Medulla oblongata (tissue), 1 donor: ENCODE data around the gene TSACC.
"Not testable (repeated sequence)": the region's sequence is repeated elsewhere in the genome, so short reads cannot be mapped to it uniquely, and the experiment has no call there.

Source experiments
- DNase-seq: peaks from one replicate; pipeline ENCODE4 v3.0.0-alpha.2; 2015; ENCODE audit errors: extremely low spot score

TSACC gene

GRCh38 chr1:156338180-156338976 lies at the start of gene TSACC, which contains the start of gene CCT3:
Gene TSACC, plus strand, starts transcription at chr1:156338526. Its CDS starts 1,232 bp downstream, at chr1:156339758.
Gene CCT3, minus strand, starts transcription at chr1:156338292. Its CDS starts 108 bp downstream, at chr1:156338184.
- peak; percentile 100 for DNase-seq

DNA sequence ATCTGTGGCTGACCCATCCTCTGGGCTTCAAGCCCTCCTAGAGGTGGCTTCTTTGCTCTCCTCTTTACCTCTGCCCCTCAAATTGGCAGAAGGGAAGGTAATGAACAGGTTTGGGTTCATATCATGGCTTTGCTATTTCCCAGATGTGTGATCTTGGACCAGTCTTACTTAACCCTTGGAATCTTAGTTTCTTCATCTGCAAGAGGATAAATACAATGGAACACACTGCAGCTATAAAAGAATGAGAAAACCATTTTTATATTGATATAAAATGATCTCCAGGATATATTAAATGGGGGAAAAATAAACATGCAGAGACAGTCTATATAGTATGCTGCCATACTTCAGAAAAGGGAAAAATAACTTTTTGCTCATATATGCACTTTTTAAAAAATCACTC lies 48.5 kb upstream of the TSACC start:
- DNase-seq = no peak

DNA sequence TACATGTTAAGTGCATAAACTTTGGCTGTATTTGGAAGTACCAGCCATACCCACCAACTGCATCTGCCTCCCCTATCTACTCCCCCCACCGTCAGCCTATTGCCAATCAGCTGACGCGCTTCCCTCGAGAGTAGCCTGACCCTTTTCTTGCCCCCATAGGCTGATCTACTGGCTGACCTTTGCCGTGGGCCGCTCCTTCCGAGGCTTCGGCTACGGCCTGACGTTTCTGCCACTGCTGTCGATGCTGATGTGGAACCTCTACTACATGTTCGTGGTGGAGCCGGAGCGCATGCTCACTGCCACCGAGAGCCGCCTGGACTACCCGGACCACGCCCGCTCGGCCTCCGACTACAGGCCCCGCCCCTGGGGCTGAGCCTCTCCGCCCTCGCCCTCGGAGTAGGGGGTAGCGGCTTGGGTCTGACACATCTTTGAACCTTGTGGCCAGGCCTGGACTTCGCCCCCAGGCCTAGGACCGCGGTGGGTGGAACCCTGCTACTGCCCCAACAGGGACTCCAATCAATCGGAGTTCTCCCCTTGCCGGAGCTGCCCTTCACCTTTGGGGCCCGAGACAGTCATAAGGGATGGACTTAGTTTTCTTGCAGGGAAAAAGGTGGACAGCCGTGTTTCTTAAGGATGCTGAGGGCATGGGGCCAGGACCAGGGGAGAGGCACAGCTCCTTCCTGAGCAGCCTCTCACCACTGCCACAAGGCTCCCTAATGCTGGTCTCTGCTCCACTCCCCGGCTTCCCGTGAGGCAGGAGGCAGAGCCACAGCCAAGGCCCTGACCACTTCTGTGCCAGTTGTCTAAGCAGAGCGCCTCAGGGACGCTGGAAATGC lies 46.9 kb upstream of the TSACC start:
- DNase-seq = peak; percentile 86

DNA sequence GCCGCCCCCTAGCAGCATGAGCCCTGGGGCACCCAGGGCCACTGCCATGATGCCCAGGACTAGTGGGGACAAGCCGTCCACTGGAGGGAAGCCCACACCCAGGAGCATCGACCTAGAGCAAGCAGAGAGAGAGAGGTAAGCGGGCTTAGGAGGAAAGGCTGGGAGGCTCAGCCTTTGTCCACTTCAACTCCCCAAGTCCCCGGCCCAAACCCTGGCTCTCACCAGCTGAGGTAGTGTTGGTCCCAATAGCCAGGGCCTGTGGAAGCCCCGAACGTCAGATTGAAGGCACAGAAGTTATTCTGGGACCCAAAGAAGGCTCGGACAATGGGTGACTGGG lies 45.3 kb upstream of the TSACC start:
- DNase-seq = no peak

DNA sequence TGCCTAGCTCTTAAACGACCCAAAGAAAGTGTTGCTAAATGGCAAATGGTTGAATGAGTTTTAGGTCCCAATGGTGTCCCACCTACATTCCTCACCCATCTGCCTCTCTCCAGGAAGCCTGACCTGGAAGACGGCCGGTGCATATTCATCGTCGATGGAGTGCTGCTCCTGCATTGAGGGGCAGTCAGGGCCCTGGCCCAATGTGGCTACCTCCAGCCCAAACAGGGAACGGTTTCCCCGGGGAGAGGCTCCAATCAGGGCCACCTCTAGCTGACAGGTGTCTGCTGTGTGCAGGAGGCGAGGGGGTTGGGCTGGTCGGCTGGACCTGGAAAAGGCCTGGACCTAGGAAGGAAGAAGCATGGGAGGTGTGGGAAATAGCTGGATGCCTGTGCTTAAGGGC lies 44.4 kb upstream of the TSACC start:
- no peak for DNase-seq

DNA sequence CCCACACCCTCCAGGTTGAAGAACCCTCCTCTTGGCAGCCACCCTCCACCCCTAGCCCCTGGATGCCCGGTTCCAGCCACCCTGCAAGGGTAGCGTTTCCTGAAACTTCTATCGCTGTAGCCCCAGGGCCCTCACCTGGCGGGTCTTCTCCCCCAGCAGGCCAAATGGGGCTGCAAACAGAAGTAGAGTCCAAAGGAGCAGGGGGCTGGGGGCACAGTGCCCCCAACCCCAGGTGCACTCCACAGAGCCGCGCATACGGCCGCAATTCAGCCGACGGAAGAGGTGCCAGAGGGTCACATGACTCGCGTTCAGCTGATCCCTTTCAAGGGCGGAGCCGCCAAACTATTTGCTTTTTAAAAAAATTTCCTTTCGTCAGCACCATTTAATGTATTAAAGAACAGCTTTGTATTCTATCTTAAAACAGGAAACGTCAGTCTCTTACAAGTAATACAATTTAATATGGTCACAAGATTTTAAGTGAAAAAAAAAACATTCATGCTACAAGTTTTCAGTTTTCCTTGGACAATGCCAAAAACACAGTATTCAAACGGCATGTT lies 42.9 kb upstream of the TSACC start, which contains the start of gene GLMP:
Gene GLMP (minus strand): TSS at position 289 of the 557 bp plus-strand sequence. CDS start 34 bp downstream, at position 255.
- DNase-seq = peak; percentile 81

DNA sequence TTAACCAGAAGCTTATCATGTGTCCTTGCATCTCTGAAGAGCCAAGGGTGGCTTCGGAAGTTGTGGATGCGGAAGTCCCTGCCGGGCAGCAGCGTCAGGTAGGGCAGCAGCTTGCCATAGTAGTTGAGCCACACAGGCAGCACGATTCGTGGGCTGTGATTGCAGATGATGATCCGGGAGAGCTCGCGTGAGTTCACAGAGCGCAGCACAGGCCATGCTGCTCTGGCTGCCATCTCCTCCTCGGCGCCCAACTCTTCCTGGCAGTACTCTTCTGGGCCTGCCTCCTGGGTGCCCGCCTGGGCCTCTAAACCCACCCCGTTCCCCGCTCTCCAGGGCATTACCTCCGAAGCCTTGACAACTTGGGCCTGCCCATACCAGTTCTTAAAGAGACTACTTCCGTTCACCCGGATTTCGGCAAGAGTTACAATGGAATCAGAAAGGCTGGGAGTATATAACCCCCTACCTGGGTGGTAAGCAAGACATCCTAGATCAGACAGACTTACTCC lies 39.4 kb upstream of the TSACC start, which contains the start of gene VHLL:
Gene VHLL (minus strand): TSS at position 456 of the 506 bp plus-strand sequence. CDS start 118 bp downstream, at position 338.
- DNase-seq = no peak

DNA sequence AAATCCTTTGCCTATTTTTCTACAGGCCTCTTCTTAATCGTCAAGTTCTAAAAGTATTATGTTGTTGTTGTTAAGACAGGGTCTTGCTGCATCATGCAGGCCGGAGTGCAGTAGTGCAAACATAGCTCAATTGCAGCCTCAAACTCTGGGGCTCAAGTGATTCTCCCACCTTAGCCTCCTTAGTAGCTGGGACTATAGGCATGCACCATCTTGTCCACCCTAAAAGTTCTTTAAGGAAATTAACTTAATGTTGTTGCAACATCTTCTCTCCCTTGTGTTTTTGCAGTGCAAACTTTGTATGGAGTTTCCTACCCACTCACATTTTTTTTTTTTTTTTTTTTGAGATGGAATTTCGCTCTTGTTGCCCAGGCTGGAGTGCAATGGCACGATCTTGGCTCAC lies 35.1 kb upstream of the TSACC start:
- DNase-seq = no peak

DNA sequence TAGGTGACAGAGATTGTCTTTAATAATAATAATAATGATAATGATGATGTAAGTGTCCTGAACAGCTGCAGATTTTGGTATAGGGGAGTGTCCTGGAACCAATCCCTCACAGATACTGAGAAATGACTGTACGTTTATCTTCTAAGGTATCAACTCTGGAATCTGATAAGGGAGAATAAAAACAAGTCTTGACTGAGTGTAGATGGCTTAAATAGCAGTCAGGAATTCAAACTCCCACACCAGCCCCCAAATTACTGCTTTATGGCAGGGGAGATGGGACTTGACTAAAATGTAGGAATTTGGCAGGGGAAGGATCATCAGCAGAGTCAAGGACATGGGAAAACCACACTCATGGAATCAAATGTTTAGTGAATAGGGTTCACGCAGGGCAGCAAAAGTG lies 33.1 kb upstream of the TSACC start:
- no peak for DNase-seq

DNA sequence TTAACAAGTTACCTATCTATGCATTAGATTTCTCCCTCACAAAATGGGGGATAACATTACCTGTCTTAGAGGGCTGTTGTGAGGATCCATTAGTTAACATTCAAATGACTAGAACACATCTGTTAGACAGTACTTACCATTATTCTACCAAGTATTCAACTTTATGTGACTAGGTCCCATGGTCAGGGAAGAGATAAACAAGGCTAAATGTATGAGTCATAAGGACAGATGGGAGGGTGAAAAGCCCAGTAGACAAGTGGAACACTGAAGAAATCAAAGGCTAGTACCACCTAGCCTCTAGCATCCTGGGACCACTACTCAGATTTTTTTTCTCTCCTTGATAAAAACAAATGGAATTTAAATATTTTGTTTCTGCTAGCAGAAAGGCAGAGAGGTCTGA lies 30.2 kb upstream of the TSACC start:
- no peak for DNase-seq

- DNase-seq = no peak
Observed at GRCh38 chr1:156310962-156311361, 27.4 kb upstream of the TSACC start.

- no peak for DNase-seq
Observed at GRCh38 chr1:156316909-156317308, 21.4 kb upstream of the TSACC start.

DNA sequence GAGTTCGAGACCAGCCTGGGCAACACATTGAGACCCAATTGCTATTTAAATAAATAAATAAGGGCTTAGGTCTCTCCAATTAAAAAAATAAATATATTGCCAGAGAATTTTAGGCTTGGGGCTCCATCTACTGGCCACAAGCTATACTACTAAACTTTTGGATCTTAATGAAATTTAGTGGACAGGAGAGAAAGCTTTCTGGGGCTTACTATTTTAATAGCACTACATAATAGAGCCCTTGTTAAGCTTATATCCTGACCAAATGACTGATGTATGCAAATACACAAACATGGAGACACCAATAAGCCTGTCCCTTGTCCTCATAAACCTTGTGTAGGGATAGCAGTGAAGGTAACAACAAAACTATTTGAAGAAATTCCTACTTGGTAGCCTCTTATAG lies 18.7 kb upstream of the TSACC start:
- no peak for DNase-seq

DNA sequence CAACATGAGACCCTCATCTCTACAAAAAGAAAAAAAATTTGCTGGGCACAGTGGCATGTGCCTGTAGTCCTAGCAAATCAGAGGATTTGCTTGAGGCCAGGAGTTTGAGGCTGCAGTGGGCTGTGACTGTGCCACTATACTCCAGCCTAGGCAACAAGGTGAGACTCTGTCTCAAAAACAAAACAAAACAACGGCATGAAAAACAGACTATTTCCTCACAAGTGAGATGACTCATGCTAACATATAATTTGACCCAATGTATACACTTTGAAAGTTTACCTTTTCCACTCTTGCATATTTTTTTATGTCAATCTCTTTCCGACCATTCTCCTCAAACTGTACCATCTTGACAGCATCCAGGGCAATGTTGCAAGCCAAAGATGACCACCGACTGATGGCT lies 17.8 kb upstream of the TSACC start:
- DNase-seq = no peak

DNA sequence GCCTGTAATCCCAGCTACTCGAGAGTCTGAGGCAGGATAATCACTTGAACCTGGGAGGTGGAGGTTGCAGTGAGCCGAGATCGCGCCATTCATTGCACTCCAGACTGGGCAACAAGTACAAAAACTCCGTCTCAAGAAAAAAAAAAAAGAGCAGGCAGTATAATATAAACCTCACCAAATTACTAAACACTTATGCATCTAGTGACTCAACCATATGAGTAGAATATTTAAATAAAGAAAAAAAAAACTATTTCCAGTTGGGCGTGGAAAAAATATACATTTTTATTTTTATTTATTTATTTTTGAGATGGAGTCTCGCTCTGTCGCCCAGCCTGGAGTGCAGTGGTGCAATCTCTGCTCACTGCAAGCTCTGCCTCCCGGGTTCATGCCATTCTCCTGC lies 15.1 kb upstream of the TSACC start:
- not testable (repeated sequence) for DNase-seq

- DNase-seq = no peak
Observed at GRCh38 chr1:156336242-156336641, 2.1 kb upstream of the TSACC start.

GRCh38 chr1:156337052-156337887 lies 1.1 kb upstream of the TSACC start:
- DNase-seq = no peak

DNA sequence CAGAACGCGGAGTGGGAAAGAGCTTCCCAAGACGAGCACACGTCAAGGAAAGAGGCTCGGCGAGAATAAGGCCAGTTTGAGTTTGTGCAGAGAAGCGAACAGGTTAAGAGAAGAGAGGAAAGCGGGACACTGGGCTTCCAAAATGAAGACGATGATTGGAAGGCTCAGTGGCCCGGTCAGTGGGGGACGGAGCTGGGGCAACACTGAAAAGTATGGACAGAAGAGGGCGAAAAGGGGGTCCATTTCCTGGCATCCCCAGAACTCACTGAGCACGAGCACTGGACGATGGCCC lies 492 bp upstream of the TSACC start:
- DNase-seq = no peak

DNA sequence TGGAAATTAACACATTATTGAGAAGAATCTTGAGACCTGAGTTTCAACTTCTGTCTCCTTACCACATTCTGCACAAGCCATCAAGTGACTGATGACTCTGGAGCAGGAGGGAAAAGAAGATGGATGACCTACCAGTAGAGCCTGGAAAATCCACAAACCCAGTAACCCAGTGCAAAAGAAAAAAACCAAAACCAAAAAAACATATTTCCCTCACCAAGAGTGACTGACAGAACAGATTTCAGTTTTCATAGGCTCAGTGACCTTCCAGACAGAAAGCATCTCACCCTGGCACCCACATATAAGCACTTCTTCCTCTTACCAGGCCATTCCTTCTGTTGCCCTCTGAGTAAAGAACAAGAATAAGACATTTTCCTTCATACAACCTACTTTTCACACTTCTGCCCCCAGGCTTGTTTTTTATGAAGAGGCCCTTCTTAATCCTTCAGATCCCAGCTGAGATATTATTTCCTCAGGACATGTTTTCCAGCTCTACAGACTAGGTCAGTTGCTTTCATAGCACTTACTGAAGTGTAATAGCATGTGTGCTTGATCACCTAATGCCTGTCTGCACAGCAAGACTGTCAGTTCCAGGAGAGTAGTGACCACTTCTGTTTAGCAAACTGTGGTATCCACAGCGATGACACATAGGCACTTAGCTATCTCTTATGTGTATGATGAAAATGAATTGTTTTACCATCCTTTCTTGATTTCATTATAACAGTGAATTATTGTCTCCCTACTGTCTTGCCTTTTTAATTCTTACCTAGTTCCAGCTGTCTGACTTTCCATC lies 4.0 kb downstream of the TSACC start:
- no peak for DNase-seq

DNA sequence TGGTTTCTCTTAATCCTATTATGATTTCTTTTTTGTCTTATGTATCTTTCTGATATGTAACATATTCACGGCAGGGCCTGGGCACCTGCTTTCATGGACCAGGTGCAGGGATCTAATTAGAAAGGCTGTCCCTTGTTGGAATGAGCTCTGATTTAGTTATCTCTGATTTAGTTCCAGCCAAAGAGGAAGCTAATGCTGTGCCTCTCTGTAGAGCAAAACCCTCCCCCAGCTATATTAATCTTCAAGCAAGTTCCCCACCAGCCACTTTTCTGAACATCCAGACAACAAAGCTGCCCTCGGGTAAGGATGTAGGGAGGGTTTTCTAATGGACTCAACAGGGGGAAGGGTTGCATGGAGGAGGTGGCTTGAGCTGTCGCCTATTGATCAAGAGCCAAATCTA lies 6.1 kb downstream of the TSACC start:
- DNase-seq = no peak

DNA sequence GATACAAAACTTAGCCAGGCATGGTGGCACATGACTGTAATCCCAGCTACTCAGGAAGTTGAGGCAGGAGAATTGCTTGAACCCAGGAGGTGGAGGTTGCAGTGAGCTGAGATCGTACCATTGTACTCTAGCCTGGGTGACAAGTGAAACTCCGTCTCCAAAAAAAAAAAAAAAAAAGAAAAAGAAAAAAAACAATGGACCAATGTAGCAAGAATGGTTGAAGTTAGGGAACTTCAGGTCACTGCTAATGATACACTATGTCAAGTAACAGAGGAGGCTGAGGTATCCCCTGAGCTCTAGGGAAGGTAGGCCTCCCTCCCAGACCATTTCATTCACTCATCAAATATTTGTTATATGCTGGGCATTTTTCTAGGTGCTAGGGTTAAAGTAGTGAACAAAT lies 7.7 kb downstream of the TSACC start:
- DNase-seq = not testable (repeated sequence)
